Right atrium auricular region (tissue), 2 donors: ENCODE results near the gene FADS3. TPM values are rescaled to one million over a fixed set of nuclear protein-coding genes. Genes with fewer than 3 reads are reported as not detected.

Source experiments
- DNase-seq: peaks from one replicate; pipeline ENCODE4 v3.0.0-alpha.2; 2019; ENCODE audit warnings: low spot score
- H3K27ac ChIP-seq, 2 donors: fragments of 200-600 bp; sonication (generic); 1 replicate in 1 of 2; 2 replicates in 1 of 2; pipeline ENCODE4 v1.5.1; 2016 to 2019
- H3K27me3 ChIP-seq, 2 donors: fragments of 200-600 bp; sonication (generic); one replicate each; pipeline versions ENCODE4 v1.5.1 to v1.6.0; 2017 to 2019
- H3K36me3 ChIP-seq: fragments of 200-600 bp; sonication (generic); one replicate; pipeline ENCODE4 v1.5.1; 2016
- H3K4me1 ChIP-seq, 2 donors: fragments of 200-600 bp; sonication (generic); one replicate each; pipeline versions ENCODE4 v1.5.1 to v1.6.0; 2017 to 2019
- H3K4me3 ChIP-seq, 2 donors: fragments of 200-600 bp; sonication (generic); 1 replicate in 1 of 2; 2 replicates in 1 of 2; pipeline ENCODE4 v1.5.1; 2017 to 2019; ENCODE audit warnings: mild to moderate bottlenecking in 1 of 2, moderate library complexity in 1 of 2
- H3K9me3 ChIP-seq, 2 donors: fragments of 200-600 bp; sonication (generic); one replicate each; pipeline ENCODE4 v1.5.1; 2019
- CTCF ChIP-seq, 2 donors: fragments of 200-600 bp; sonication (generic); IDR thresholded peaks; one replicate each; pipeline ENCODE4 v1.5.1; 2019; ENCODE audit warnings: antibody characterized with exemption in 2 of 2
- total RNA-seq, 2 donors: library from RNA; depleted of rRNA; stranded (reverse); fragments of >200 nt; gene quantifications; one replicate each; pipeline ENCODE4 v1.1.0, GENCODE V29; 2016

Gene FADS3
- total RNA-seq, 2 donors from 2014 or later: 48.7 to 93.0 TPM

- Histone ChIP-seq H3K27ac (no peak overlapping the region), H3K4me1 (peaks cover 0 to 43% of the 10 kb centered on the region in 2 donors), H3K9me3 (no peaks in the 10 kb centered on the region), H3K36me3 (peaks cover 34% of the 10 kb centered on the region), H3K4me3 (no peak overlapping the region), H3K27me3 (no peaks in the 10 kb centered on the region)
- no peak for DNase-seq
- TF ChIP-seq CTCF (IDR thresholded peaks at IDR 0.05): no peak
These were observed 16.8 kb upstream of the FADS3 start for GRCh38 chr11:61907871-61908729.

GRCh38 chr11:61907282-61907681 is 15.9 kb upstream of the FADS3 start:
- no peak for DNase-seq
- Histone ChIP-seq H3K4me3 (no peak overlapping the region), H3K27ac (no peak overlapping the region), H3K27me3 (no peaks in the 10 kb centered on the region), H3K36me3 (peaks cover 34% of the 10 kb centered on the region), H3K9me3 (no peaks in the 10 kb centered on the region), H3K4me1 (peaks cover 0 to 42% of the 10 kb centered on the region in 2 donors)
- no peak for TF ChIP-seq CTCF (IDR thresholded peaks at IDR 0.05)

- DNase-seq: no peak
- no peak for TF ChIP-seq CTCF (IDR thresholded peaks at IDR 0.05)
- Histone ChIP-seq H3K36me3 (peaks cover 34% of the 10 kb centered on the region), H3K27ac (no peak overlapping the region), H3K9me3 (no peaks in the 10 kb centered on the region), H3K4me1 (peaks cover 0 to 34% of the 10 kb centered on the region in 2 donors), H3K4me3 (no peak overlapping the region), H3K27me3 (no peaks in the 10 kb centered on the region)
These were observed 15.2 kb upstream of the FADS3 start for GRCh38 chr11:61906522-61906909.

- H3K36me3 ChIP-seq: peaks cover 34% of the 10 kb centered on the region
- H3K27me3 ChIP-seq: no peaks in the 10 kb centered on the region
- H3K9me3 ChIP-seq: no peaks in the 10 kb centered on the region
- DNase-seq: no peak
- no peak overlapping the region for H3K4me3 ChIP-seq
- no peak for TF ChIP-seq CTCF (IDR thresholded peaks at IDR 0.05)
- H3K27ac ChIP-seq: no peak overlapping the region
- peaks cover 0 to 29% of the 10 kb centered on the region in 2 donors for H3K4me1 ChIP-seq
These were observed 14.6 kb upstream of the FADS3 start for GRCh38 chr11:61905801-61906521.

GRCh38 chr11:61905067-61905696 is 13.8 kb upstream of the FADS3 start:
- Histone ChIP-seq H3K36me3 (peaks cover 34% of the 10 kb centered on the region), H3K9me3 (no peaks in the 10 kb centered on the region), H3K4me3 (no peak overlapping the region), H3K27me3 (no peaks in the 10 kb centered on the region), H3K4me1 (peaks cover 0 to 21% of the 10 kb centered on the region in 2 donors), H3K27ac (no peak overlapping the region)
- no peak for TF ChIP-seq CTCF (IDR thresholded peaks at IDR 0.05)
- DNase-seq: no peak
